GM19099 (cell line): Measurements from ENCODE around the gene AAR2.

ENCODE experiments used
- POLR2A ChIP-seq: IDR thresholded peaks from 3 replicates; pipeline ENCODE4 v1.6.1; 2011; ENCODE audit warnings: low read depth; ENCODE audit not compliant: insufficient read length; ENCODE audit errors: extremely low read depth

The AAR2 gene

GRCh38 chr20:36305602-36306551 is 69.6 kb downstream of the AAR2 start, which contains the start of gene DLGAP4:
DLGAP4 (plus strand) TSS chr20:36306339; CDS start chr20:36431718, 125,379 bp downstream.
- no peak for TF ChIP-seq POLR2A
